ENCODE results near the gene CALML4. TPM values are rescaled to one million over a fixed set of nuclear protein-coding genes. Genes with fewer than 3 reads are reported as not detected.

The CALML4 gene
- total RNA-seq, 2 experiments from 2014 or later, result 28.7 to 32.5 TPM

DNA sequence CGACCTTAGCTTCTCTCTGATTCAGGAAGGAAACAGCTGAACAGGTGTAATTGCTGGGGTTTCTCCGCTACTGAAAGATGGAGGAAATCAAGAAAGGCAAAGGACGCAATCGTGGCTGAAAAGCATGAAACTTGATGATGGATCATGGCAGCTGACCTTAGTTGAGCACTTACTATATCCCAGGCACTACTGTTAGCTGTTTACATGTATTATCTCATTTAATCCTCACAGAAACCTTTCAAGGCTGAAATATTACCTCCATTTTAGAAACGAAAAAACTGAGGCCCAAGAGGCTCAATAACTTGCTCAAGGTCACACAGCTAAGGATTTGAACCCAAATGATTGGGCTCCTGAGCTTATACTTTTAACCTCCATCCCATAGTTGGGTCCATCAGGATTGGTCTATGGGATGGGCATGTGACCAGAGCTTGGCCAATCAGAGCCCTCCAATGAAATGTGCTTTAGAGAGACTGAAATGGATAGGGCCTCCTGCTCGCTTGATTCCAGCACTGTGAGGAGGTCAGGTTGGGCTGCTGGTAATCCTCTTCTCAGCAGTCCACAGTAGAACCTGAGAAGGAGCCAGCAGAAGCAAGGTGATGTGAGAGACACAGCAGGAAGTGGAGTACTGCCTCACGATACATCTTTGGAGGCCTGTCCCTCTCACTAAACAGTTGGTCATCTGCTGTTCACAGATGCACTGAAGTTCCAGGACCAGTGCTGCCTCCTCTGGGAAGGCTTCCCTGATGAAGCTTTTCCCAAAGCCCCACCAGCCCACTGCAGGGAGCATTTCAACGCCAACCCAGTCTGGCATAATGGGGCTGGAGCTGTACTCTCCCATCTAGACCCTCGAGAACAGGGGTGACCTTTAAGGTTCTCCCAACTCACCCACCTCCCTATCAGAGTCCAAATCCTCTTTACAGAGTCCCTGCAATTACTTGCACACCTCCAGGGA is 14.0 kb upstream of the CALML4 start:
- Histone ChIP-seq H3K4me3 (ENCODE audit: low read depth, low read length, poor library complexity, severe bottlenecking) (no peak overlapping the region), H2AFZ (ENCODE audit: low read length) (no peak overlapping the region), H3K9me3 (ENCODE audit: low read length) (peaks cover 8% of the 10 kb centered on the region; the same call in 1 of the 2 replicates), H4K20me1 (ENCODE audit: insufficient read depth, low read length) (no peaks in the 10 kb centered on the region), H3K9me2 (ENCODE audit: insufficient read depth, low read length) (no peaks in the 10 kb centered on the region), H3K4me2 (ENCODE audit: low read length) (no peak overlapping the region), H3K79me2 (ENCODE audit: insufficient read depth, low read depth, low read length) (peaks cover 68% of the 10 kb centered on the region), H3K36me3 (ENCODE audit: insufficient read depth, low read length) (peaks cover 79% of the 10 kb centered on the region), H3K4me1 (ENCODE audit: insufficient read depth, low read length, poor library complexity, severe bottlenecking) (peaks cover 2% of the 10 kb centered on the region), H3K27ac (ENCODE audit: low read depth, low read length, poor library complexity, severe bottlenecking) (no peak overlapping the region)
- intact Hi-C loops (cut with micrococcal nuclease; ENCODE audit: unreplicated experiment), result no loop called here
- TF ChIP-seq, protein P1, sequence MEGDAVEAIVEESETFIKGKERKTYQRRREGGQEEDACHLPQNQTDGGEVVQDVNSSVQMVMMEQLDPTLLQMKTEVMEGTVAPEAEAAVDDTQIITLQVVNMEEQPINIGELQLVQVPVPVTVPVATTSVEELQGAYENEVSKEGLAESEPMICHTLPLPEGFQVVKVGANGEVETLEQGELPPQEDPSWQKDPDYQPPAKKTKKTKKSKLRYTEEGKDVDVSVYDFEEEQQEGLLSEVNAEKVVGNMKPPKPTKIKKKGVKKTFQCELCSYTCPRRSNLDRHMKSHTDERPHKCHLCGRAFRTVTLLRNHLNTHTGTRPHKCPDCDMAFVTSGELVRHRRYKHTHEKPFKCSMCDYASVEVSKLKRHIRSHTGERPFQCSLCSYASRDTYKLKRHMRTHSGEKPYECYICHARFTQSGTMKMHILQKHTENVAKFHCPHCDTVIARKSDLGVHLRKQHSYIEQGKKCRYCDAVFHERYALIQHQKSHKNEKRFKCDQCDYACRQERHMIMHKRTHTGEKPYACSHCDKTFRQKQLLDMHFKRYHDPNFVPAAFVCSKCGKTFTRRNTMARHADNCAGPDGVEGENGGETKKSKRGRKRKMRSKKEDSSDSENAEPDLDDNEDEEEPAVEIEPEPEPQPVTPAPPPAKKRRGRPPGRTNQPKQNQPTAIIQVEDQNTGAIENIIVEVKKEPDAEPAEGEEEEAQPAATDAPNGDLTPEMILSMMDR (conservative IDR thresholded peaks at IDR 0.05; ENCODE audit: low read length), result no peak
- TF ChIP-seq EZH2phosphoT487 (IDR thresholded peaks at IDR 0.05; ENCODE audit: borderline replicate concordance, low read depth, low read length), result no peak
- ChIA-PET POLR2A (interaction anchor here (1.5 kb wide), 1 partner anchor 8 kb away, joined by 3 read pairs; no protein-coding TSS in a partner anchor), CTCF (ENCODE audit: unreplicated experiment) (no interaction called here)
- DNase-seq (ENCODE audit: low spot score), result no peak
- BruUV-seq (replicated peaks), result no TSS peak

DNA sequence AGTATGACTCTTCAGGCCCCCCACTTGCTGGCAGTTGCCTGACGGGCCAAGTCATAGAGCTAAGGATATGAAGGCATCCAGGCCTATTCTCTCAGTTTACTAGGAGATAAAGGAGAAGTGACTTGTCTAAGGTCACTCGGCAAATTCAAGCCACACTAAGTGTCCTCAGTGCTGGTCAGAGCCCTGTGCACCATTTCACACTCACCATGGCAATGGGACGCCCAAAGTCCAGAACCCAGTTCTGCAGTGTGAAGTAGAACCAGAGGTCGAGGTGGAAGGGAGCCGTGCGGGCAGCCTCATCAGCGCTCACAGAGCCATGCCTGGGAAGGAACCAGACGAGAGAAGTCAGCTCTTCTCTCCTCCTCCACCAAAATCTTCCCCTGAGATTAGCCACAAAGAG is 13.2 kb upstream of the CALML4 start:
- DNase-seq (ENCODE audit: low spot score), result no peak
- POLR2A ChIA-PET, result interaction anchor here (1.5 kb wide), 1 partner anchor 9 kb away, joined by 3 read pairs; no protein-coding TSS in a partner anchor
- CTCF ChIA-PET (ENCODE audit: unreplicated experiment), result no interaction called here

More for the DNA sequence above, 13.2 kb upstream of the CALML4 start:
- Histone ChIP-seq H3K79me2 (ENCODE audit: insufficient read depth, low read depth, low read length) (peaks cover 60% of the 10 kb centered on the region), H3K9me3 (ENCODE audit: low read length) (peaks cover 3% of the 10 kb centered on the region; the same call in 1 of the 2 replicates), H3K4me3 (ENCODE audit: low read depth, low read length, poor library complexity, severe bottlenecking) (no peak overlapping the region), H3K4me2 (ENCODE audit: low read length) (no peak overlapping the region), H3K4me1 (ENCODE audit: insufficient read depth, low read length, poor library complexity, severe bottlenecking) (no peaks in the 10 kb centered on the region), H4K20me1 (ENCODE audit: insufficient read depth, low read length) (no peaks in the 10 kb centered on the region), H3K27ac (ENCODE audit: low read depth, low read length, poor library complexity, severe bottlenecking) (no peak overlapping the region), H3K36me3 (ENCODE audit: insufficient read depth, low read length) (peaks cover 74% of the 10 kb centered on the region), H2AFZ (ENCODE audit: low read length) (no peak overlapping the region), H3K9me2 (ENCODE audit: insufficient read depth, low read length) (no peaks in the 10 kb centered on the region)
- BruUV-seq (replicated peaks), result no TSS peak
- intact Hi-C loops (cut with micrococcal nuclease; ENCODE audit: unreplicated experiment), result no loop called here
- no peak for TF ChIP-seq EZH2phosphoT487 (IDR thresholded peaks at IDR 0.05; ENCODE audit: borderline replicate concordance, low read depth, low read length)
- TF ChIP-seq, protein P1 (conservative IDR thresholded peaks at IDR 0.05; ENCODE audit: low read length), result no peak

All from OCI-LY7 (cell line).